MV-4-11 (cell line): ENCODE measurements around the gene CASS4.

Experiments
- DNase-seq: peaks from one replicate; lab custom pipeline; 2025; lab: John Stamatoyannopoulos, UW

Gene CASS4

GRCh38 chr20:56445130-56445529 lies 33.1 kb downstream of the CASS4 start:
- no peak for DNase-seq

DNA sequence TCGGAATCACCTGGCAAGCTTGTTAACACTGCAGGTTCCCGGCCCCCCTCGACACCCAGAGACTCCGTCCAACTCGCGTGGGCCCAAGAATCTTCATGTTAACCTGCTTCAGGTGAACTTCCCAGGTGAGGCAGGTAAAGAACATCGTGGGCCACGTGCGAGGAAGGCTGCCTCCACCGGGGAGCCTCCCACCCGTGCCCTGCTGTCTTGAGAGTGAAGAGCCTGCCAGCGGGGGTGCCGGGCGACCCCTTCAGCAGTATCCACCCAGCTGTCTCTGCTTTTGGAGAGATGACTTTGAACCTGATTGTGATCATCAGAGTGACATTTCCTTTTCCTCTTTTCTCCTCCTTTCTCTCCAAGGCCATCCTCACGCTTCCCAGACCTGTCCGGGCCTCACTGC lies 33.5 kb downstream of the CASS4 start:
- no peak for DNase-seq

GRCh38 chr20:56447227-56447626 lies 35.2 kb downstream of the CASS4 start:
- no peak for DNase-seq

GRCh38 chr20:56449459-56449858 lies 37.4 kb downstream of the CASS4 start:
- DNase-seq = no peak

DNA sequence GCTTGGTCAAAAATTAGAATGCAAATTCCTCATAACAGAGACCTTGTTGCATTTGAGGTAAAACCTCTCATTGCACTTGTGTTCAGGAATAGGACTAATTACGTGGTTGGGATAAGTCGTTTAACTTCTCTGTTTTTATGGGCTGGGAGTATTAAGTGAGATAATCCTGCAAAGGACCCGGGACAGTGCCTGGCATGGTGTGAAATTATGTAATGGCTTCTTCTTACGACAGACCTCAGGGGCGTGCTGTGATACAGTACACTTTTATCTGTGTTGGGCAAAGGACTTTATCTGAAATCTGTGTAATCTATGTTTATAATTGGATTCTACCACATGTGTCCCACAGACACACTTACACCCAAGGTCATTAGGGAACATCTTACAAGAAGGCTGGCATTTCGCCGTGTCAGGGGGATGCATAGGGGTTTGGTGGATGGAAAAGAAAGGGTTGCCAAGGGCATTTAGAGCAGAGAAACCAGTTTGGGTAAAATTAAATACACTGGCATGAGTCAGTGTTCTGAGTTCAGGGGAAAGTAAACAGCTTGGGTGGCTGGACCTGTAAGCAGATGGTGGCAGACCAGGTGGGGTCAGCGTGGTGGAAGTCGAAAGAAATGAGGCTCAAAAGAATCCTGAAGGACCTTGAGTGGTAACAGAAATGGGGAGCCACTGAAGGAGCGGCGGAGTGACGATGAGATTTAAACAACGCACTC lies 39.2 kb downstream of the CASS4 start:
- DNase-seq = peak; percentile 85

- peak; percentile 85 for DNase-seq
Observed at GRCh38 chr20:56453352-56453751, 41.3 kb downstream of the CASS4 start.

DNA sequence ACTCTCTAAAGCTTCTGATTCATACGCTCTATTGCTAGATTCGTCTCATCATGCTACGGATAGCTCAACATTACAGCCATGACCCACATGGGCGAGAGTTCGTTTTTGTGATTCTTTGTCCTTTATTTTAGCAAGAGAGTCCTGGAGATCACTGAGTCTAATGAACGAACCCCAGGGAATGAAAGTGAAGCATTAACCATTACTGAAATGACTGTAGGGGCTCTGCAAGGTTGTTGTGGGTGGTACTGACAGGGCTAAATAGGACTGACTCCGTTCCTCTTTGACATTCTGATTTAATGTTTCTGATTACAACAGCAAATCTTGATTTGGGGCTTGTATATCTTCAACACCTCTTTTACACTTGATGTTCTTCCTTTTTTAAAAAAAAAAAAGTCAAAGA lies 42.7 kb downstream of the CASS4 start:
- DNase-seq = no peak

DNA sequence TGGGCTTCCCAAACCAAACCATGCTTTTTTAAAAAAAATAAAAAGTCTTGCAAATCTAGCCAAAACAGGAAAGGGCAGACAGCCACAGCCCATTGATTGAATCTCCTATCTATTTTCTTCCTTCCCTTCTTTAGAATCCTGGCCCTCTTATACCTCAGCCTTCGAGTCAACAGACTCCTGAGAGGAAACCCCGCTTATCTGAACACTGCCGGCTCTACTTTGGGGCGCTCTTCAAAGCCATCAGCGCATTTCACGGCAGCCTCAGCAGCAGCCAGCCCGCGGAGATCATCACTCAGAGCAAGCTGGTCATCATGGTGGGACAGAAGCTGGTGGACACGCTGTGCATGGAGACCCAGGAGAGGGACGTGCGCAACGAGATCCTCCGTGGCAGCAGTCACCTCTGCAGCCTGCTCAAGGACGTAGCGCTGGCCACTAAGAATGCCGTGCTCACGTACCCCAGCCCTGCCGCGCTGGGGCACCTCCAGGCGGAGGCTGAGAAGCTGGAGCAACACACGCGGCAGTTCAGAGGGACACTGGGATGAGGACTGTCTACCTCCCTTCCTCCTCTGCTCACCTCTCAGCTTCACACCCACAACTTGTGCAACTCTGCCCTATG lies 46.3 kb downstream of the CASS4 start:
- no peak for DNase-seq

DNA sequence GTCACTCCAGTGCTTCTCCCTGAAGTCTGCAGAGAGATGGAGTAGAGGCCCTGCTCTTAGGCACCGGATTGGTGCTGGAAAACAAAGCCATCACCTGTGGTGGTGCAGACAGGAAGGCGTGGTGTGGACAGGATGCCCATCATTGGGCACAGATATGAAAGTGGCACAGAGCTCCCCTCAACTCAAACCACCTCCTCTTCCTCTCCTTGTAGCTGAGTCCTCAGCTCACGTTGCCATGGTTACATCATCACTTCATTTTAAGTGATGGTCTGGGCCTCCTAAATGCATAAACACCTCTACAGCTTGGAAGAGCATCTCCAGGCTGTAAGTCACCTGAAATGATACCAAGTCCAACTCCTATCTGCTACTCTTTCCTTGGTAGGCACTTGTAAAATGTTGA lies 48.4 kb downstream of the CASS4 start:
- DNase-seq = no peak

DNA sequence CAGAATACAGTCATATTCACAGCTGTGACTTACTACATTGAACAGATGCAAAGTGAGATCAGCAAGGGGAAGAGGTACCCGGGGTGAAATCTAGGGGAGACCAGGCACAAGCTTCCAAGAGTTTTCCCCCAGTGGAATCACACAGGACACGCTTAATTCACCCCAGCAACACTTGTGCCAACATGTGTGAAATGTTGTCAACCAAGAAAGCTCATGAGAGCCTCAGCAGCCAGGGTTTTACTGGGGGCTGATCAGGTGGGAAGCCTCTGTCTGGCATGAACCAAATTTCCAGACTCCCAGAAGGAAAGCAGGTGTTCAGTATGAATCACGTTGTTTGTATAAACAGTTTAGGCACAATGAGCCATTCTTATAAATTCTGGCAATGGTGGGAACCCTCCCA lies 49.5 kb downstream of the CASS4 start:
- no peak for DNase-seq

GRCh38 chr20:56463428-56463827 lies 51.4 kb downstream of the CASS4 start:
- peak; percentile 91 for DNase-seq

DNA sequence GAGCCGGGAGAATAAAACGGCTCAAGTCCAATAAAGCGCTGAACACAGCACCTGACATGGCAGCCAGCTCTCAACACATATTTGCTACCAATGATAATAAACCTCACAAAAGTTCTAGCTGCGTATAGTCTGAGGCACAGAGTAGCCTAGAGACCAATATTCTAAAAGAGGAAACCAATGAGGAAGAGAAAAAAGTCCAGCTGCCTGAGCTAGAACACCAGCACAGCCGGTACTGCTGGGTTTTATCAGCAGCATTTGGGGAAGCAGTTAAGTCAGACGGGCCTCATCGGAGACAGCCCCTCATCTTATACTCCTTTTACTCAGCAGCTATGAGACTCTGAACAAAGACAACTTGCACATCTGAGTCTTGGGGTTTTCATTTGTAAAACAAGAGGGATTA lies 53.9 kb downstream of the CASS4 start:
- DNase-seq = peak; percentile 91

DNA sequence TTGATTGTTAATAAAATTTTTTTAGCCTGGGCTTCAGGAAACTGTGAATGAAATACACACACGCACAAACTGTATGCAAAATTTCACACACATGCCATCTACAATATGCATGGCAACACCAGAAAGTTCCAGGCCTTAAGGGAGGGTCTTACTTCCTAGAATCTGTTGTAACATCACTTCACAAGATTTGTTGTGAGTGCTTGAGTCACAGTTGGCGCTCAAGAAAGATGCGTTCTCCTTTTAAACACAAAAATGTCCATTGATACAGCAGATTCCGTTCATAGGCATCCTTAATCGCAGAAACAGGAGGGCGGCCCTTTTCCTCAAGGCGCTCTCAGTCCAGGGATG lies 55.9 kb downstream of the CASS4 start:
- peak; percentile 37 for DNase-seq

GRCh38 chr20:56468316-56469076 lies 56.4 kb downstream of the CASS4 start, which contains the start of gene RTF2:
Gene RTF2 (plus strand): TSS chr20:56468627. CDS start chr20:56468698, 71 bp downstream.
- DNase-seq = peak; percentile 93

DNA sequence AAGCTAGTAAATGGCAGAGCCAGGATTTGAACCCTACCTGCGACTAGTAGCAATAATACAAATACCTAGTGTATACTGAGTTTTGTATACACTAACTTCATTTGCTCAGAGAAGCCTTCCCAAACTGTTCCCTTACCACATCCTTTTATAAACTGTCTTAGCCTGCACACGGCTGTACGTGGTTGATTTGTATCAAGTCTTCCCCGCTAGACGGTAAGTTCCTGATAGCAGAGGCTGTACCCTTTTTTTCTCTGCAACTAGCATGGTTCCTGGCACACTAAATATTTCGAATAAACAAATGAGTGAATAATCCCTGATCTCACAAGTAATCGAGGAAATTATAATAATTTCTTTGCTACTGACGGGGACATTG lies 57.0 kb downstream of the CASS4 start:
- DNase-seq = no peak

DNA sequence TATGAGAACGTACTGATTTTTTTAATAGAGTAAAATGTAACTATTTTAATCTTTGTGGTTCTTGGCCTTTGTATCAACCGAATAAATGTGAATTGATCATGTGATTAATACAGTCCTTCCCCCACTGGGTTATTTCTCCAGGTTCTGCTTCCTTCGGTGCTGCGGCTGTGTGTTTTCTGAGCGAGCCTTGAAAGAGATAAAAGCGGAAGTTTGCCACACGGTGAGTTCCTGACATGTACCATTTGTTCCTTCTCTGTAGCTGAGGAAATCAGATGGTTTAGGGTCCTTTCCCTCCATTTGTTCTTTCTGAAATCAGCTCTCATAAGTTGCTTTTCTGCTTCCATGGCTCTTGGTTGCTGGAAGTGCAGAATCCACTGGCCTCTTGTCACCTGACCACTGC lies 71.9 kb downstream of the CASS4 start:
- DNase-seq = peak; percentile 62

GRCh38 chr20:56487216-56487615 lies 75.2 kb downstream of the CASS4 start:
- DNase-seq = no peak

GRCh38 chr20:56488566-56488965 lies 76.5 kb downstream of the CASS4 start:
- DNase-seq = no peak

GRCh38 chr20:56501116-56501515 lies 89.1 kb downstream of the CASS4 start:
- DNase-seq = no peak

DNA sequence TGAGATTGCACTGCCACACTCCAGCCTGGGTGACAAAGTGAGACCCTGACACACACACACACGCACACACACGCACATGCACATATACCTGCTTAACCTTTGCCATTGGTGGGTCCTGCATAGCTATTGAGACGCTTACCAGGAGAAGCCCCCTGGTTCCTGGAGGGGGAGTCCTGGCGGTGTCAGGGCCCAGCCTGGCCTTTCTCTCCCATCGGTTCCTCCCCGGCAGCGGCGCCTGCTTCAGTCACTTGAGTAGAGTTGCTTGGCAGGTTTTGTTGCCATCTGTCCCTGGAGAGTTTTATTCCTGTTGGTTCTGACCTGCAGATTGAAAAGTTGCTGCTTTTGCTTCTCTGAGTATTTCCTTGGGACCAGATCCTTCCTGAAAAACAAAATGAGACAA lies 91.9 kb downstream of the CASS4 start:
- DNase-seq = no peak

DNA sequence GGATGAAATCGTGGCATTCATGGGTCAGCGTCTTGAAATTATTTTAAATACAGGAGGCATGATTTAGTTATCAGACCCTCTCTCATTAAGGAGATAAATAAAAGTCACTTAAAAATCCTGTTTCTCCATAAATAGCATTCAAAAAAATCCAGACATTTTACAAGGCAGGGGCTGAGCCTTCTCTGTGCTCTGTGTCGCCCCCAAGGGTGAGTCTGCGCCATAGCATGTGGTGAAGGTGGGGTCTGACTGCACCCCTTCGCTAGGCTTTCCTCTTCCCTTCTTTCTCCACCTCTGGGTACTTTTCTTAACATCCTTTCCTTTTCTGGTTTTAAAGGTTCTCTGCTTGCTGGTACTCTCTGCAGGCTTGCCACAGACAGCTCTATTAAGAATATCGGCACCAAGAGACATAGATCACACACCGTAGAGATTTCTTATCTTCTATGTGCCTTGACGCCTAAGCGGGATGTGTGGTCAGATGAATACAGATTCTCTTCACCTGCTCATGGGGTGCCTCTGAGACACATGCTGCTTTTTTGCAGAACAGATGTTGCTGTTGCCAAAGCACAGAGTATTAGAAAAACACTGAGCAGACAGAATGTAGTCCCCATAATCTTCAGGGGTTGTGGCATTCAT lies 92.4 kb downstream of the CASS4 start:
- no peak for DNase-seq

- DNase-seq = no peak
Observed at GRCh38 chr20:56506103-56506502, 94.0 kb downstream of the CASS4 start.
